Measurements from ENCODE around the gene ESRRA.

Gene ESRRA

DNA sequence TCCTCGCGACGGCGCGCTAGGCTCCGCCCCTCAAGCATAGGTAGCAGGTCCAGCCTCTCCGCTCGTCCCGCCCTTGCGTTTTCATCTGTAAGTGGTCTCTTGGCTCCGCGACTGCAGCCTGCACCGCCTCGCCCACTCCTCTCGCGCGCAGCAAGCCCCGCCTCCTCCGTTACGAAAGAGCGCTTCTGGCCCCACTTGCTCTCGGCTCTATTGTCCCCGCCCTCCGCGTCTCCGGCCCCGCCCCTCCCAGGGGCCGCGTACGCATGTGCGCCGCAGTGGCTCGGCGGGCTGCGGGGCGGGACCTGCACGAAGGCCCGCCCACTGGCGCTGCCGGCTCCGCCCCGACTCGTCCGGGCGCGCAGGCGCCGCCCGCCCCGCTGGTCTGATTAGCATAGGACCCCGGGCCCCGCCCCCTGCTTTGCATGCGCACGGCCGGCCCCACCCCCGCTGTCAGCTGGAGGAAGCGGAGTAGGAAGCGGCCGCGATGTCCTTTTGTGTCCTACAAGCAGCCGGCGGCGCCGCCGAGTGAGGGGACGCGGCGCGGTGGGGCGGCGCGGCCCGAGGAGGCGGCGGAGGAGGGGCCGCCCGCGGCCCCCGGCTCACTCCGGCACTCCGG, at the start of gene ESRRA:
ESRRA (plus strand) TSS at position 450 of the 616 bp plus-strand sequence. CDS start 1,656 bp downstream, outside the sequence.
- DNase-seq, result peak; percentile 99

GRCh38 chr11:64256300-64256699, 49.0 kb upstream of the ESRRA start:
- DNase-seq, result no peak

GRCh38 chr11:64258356-64258755, 47.0 kb upstream of the ESRRA start:
- DNase-seq, result no peak

GRCh38 chr11:64258946-64259532, 46.3 kb upstream of the ESRRA start:
- no peak for DNase-seq

DNA sequence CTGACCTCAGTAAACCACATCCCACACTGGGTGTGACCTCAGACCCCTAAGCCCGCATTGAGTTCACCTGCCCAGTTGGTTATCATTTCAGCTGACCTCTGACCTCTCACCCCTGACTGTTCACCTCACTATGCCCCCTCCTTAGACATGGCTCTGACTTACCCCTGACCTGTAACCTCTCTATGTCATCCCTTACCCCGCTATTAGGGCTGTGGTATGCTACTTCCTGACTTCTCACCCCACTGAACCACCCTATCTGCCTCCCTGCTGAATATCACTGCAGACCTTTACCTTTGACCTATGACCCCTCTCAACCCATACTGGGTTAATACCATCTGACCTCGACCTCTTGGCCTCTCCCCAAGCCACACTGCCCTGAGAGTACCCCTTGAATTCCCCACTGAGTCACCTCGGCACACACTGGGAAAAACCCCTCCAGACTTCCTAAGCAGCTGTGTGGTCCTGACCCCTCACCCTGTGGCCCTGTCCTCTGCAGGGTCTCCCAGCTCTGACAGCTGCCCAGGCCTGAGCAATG, 45.7 kb upstream of the ESRRA start:
- DNase-seq, result no peak

DNA sequence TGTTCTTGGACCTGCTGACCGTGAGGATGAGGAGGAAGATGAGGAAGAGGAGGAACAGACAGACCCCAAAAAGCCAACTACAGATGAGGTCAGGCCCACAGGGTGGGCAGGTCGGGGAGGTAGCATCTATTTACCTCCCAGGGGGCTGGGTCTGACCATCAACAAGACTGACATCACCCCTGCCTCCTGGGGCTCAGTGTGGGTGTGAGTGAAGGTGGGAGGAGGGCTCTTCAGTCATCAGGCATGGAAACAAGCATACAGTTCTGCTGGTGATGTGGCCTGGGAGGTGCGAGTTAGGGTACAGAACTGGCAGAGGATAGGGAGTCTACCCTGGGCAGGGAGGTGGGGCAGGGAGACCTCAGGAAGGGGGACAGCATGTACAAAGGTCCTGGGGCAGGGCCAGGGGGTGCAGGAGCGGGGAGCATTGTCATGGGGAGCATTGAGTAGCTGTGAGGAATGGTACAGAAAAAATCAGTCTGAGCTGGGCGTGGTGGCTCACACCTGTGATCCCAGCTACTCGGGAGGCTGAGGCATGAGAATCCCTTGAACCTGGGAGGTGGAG, 45.1 kb upstream of the ESRRA start:
- DNase-seq, result no peak

GRCh38 chr11:64261556-64262080, 43.7 kb upstream of the ESRRA start:
- no peak for DNase-seq

GRCh38 chr11:64262271-64263002, 42.9 kb upstream of the ESRRA start:
- no peak for DNase-seq

- no peak for DNase-seq
Measured at GRCh38 chr11:64263021-64263946, 42.0 kb upstream of the ESRRA start.

DNA sequence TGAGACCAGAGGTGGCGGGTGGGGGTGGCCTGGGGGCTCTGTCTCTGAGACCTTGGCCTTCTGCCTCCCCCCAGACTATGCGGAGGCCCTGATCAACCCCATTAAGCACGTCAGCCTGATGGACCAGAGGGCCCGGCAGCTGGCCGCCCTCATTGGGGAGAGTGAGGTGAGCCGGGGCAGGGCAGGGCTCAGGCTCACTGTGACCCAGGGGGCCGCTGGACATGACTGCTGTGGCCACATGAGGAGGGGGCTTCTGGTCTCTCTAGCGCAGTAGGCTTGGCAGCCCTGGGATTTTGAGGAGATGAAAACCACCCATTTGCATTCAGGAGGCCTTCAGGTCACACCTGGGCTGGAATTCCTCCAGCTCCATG, 41.4 kb upstream of the ESRRA start:
- DNase-seq, result no peak

DNA sequence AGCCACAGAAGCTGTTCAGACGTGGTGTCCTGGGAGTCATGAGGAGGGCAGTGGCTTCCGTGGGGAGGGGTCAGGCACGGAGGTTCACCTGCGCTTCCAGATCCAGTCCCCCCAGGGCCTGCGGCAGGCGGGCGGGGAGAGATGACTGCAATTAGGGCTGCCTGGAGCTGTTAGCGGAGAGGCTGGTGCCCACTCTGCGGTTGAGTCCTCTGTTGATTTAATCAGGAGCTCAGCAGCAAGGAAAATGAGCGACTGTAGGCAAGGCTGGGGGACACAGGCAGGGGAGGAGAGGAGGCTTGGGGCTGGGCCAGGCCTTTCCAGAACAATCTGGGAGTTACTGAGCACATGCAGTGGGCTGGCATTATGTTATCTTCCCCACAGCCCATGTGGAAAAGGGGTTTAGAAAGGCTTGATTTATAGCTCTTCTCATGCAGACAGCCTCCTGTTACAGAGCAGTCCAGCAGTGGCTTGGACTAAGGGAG, 40.9 kb upstream of the ESRRA start:
- DNase-seq, result no peak

DNA sequence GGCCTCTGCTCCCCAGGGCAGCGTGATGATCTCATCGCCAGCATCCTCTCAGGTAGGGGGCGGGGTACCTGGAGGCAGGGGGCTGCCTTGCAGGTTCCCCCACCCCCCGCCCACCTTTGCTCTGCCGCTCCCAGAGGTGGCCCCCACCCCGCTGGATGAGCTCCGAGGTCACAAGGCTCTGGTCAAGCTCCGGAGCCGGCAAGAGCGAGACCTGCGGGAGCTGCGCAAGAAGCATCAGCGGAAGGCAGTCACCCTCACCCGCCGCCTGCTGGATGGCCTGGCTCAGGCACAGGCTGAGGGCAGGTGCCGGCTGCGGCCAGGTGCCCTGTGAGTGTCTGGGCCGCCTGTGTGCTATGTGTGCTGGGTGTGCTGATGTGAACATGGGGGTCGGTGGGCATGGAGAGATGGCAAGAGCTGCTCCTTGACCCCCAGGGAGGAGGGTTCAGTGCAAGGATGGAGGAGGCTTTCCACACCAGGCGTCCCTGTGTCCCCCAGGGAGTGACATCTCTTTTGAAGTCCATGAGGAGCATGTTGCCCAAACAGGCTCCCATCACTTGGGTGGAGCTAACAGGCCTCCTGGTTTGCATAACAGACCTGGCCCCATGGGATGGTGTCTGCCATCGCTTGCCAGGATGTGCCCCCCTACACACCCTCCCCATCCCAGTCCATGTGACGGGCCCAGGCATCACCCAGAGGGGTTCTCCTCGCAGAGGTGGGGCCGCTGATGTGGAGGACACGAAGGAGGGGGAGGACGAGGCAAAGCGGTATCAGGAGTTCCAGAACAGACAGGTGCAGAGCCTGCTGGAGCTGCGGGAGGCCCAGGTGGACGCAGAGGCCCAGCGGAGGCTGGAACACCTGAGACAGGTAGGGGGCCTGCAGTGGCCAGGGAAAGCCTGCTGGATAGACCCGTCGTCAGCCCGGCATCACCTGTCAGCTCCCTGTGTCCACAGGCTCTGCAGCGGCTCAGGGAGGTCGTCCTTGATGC, 39.9 kb upstream of the ESRRA start:
- no peak for DNase-seq

DNA sequence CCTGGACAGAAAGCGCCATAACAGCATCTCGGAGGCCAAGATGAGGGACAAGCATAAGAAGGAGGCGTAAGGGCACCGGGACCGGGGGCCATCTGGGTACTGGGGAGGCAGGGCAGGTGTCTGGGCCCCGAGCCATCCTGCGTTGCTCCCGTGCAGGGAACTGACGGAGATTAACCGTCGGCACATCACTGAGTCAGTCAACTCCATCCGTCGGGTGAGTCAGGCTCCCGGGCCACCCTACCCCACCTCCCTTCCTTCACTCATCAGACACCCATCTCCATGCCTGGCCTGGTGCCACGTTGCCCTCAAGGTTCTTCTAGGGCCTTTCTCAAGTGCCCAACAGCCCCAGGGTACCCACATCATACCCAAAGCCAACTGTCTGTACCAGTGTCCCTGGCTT, 39.0 kb upstream of the ESRRA start:
- DNase-seq, result no peak

GRCh38 chr11:64267207-64267945, 37.9 kb upstream of the ESRRA start:
- DNase-seq, result no peak

- DNase-seq, result peak; percentile 71
Measured at GRCh38 chr11:64268025-64268892, 37.1 kb upstream of the ESRRA start.

DNA sequence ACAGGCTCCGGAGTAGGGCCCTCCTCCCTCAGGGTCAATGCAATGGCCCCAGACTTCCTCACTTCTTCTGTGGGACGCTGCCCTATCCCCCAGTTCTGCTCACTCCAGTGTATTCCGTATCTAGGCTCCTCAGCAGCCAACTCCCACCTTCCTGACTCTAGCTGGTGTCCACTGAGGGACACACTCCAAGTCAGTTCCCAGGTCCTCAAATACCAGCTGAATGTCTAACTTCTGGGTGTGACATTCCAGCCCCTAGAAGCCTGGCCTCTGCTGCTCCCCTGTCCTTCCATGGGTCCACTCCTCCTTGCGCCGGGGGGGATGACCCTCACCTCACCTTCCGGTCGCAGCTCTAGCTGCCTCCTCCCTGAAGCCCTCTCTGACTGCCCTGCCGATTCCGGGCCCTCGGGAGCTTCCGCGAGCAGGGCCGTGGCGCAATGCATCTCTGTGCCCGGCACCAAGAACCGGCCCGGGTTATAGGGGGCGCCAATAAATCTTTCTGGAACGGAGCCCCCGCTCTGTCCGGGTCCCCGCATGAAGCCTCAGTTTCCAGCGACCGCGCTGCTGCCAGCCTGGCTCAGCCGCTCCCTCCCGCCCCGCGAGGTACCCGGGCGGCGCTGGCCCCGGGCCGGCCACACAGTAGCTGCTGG, 36.3 kb upstream of the ESRRA start:
- peak; percentile 57 for DNase-seq

GRCh38 chr11:64269540-64270220, 35.6 kb upstream of the ESRRA start:
- peak; percentile 99 for DNase-seq
